HG02610 (cell line): ENCODE results near the gene DLG2.
"Not testable (repeated sequence)": the region's sequence is repeated elsewhere in the genome, so short reads cannot be mapped to it uniquely, and the experiment has no call there.

Source experiments
- ATAC-seq: cut with Tn5 transposase; IDR thresholded peaks from one replicate; pipeline ENCODE4 v1.9.1; 2021; ENCODE audit warnings: mild to moderate bottlenecking, moderate library complexity; ENCODE audit not compliant: unreplicated experiment

Gene DLG2

DNA sequence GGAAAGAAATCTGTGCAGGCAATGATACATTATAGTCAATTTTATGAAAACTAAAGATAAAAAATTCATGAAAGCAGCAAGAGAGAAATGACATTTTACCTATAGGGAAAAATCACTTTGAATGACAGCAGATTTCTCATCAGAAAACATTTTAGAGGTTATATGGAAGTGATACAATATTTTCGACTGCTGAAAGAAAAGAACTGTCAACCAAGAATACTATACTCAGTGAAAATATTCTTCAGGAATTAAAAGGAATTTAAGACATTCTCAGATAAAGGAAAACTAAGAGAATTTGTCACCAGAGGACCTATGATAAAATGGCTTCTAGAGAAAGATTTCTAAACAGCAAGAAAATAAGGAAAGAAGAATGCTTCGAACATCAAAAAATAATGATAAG, 820.8 kb downstream of the DLG2 start:
- no peak for ATAC-seq

DNA sequence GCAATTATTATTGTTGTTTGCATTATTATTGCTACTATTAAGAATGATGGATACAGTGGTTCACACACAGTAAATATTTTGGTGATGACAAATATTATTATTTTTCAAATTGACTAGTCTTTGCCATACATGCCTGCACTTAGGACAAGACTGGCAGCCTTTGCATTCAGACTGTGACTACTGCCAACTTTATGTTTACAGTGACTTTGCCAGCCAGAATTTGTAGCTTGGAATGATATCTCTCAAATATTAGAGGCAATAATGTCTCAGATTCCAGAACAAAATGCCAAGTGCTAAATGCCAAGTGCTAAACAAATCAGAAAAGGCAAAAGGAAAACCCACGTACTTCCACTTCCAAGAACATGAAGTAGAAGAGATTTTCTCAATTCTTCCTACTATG, 823.1 kb downstream of the DLG2 start:
- no peak for ATAC-seq

DNA sequence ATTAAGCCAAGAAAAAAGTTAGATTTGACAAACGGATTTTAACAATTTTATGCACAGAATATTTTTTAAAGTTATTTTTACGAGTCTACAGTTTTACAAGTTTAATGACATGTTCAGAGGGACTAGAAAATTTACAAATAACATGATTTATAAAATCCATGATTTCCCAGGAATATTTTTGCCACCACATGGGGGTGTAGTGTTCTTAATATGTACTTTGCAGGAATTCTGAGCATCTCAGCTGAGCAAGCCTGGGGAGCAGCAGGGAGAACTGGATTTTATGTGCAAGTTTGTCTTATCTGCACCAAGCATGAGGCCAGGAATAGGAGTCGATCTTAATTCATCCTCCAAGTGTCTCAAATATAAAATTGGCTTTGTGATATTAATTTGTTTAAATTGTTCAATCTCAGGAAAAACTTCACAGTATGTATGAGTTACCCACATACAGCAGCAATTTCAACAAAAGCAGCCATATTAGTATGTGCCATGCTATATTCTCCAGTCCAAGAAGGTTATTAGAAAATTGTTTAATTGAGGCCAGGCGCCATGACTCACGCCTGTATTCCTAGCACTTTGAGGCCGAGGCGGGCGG, 826.3 kb downstream of the DLG2 start:
- ATAC-seq, result no peak

DNA sequence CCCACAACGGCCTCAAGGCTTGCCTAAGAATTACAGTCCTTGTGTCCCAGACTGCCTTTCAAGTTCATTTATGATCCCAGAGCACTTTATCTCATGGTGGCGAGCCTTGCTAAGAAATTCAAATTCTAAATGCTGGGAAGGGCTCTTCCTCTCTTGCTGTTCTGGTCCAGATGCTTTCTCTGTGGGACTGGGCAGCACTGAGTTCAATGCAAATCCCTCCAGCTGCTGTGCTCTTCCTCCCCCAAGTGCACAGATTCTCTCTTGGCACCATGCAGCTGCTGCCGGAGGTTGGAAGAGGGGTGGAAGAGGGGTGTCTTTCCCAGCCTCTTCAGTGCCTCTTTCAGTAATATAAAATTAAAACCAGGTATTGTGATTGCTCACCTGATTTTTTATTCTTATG, 828.0 kb downstream of the DLG2 start:
- no peak for ATAC-seq

DNA sequence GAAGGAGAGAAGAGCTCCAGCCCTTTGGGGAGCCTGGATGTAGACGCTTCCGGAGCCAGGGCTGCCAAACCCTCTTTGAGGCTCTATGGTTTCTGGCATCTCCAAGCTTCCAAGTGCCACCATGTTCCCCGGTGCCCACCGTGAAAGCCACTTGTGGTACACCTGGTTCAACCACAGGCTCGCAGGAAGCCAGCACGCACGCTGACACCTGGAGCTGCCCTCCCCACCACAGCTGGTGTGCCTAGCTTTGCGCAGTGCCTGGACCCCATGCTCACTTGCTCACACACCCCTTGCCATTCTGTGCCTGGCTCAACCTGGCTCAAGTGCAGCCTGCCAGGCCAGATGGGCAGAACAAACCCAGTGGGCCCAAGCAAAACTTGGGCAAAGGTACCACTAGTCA, 831.4 kb downstream of the DLG2 start:
- ATAC-seq, result no peak

DNA sequence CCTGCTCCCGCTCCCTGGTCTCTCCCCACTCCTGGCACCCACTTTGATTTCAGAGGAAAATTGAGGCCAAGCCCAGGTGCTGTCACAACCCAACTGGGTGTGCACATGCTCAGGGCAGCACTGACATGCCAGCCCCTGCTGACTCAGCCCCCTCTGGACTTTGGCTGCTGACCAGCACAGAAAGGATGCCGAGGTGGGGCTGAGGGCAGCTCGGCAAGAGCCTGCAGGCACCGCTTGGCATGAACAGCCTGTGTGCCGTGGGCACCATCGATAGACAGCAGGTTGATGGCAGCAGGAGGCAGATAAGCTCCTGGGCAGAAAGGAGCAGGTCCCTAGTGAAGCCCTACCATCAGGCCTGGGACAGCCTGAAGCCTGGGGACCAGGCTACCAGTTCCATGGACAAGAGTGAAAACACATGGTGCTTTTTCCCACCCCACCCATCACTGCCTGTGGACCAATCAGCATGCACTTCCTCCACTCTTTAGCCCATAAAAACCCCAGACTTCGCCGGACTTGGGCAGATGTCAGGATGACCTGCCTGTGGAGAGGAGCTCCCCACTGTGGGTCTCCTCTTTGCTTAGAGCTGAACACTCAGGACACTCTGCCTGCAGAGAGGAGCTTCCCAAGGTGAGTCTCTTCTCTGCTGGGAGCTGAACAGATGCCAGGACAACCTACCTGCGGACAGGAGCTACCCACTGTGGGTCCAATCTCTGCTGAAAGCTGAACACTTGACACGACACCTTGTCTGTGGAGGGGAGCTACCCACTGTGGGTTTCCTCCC, 832.3 kb downstream of the DLG2 start:
- no peak for ATAC-seq

DNA sequence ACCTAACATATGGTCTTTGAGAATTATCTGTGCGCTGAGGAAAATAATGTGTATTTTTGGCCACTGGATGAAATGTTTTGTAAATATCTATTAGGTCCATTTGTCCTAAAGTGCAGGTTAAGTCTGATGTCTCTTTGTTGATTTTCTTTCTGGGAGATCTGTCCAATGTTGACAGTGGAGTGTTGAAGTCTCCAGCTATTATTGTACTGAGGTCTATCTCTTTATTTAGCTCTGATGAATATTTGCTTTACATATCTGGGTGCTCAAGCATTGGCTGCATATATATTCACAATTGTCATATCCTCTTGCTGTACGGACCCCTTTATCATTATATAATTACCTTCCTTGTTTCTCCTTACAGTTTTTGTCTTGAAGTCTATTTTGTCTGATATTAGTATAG, 833.8 kb downstream of the DLG2 start:
- ATAC-seq, result no peak

DNA sequence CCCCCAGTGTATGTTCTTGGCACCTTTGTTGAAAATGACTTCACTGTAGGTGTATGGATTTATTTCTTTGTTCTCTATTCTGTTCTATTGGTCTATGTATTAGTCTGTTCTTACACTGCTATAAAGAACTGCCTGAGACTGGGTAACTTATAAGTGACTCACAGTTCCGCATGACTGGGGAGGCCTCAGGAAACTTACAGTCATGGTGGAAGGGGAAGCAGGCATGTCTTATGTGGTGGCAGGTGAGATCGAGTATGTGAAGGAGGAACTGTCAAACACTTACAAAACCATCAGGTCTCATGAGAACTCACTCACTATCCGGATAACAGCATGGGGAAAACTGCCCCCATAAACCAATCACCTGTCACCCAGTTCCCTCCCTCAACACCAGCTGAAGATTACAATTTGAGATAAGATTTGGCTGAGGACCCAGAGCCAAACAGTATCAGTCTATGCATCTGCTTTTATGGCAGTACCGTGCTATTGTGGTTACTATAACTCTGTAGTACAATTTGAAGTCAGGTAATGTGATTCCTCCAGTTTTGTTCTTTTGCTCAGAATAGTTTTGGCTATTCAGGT, 836.2 kb downstream of the DLG2 start:
- ATAC-seq, result no peak

DNA sequence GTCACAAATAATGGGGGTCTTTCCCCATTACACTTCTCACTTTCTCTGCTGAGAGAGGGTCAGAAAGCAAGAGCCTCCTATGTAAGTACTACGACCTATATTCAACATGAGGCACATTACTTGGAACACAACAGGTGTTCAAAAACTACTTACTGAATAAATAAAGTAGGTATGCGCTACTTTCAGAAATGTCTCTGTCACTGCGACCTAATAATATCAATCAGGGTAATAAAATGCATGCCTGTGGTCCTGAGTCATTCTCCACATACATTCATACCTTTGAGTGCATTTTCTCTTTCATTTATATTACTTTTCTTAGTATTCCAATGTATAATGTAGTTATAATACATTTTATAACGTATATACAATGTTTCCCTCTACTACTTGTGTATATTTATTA, 838.9 kb downstream of the DLG2 start:
- ATAC-seq, result no peak

DNA sequence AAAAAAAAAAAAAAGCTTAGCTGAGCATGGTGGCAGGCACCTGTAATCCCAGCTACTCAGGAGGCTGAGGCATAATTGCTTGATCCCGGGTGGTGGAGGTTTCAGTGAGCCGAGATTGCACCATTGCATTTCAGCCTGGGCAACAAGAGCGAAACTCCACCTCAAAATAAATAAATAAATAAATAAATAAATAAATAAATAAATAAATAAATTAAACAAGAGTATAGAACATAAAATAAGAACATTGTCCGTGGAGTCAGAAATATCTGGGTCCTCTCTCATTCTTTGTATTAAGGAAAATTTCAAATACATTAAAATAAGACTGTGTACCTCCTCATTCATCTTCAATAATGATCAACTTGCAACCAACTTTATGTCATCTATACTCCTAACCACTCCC, 843.0 kb downstream of the DLG2 start:
- ATAC-seq, result not testable (repeated sequence)

DNA sequence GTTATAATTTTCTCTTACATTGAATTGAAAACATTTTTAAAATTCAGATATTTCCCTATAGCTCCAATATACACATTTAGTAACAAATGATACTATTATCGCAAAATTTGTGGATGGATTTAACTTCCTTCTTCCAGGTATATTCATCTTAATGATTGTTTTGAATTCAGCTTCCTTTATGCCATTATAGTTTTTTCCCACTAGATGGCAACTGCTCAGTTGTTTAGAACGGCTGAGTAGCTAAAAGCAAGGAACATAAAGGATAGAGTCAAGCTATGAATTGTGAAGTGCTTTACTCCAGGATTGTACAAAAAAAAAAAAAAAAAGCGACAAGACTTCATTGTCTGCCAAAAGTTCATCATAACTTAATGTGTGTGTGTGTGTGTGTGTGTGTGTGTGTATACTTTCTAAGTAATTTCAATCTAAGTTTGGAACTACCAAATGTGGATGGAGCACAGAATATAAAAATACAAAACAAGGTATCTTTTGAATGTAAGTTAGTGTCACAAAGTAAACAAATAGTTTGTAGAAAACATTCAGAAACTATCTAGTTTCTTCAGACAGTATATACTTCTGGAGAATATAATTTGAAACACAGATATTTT, 846.4 kb downstream of the DLG2 start:
- ATAC-seq, result no peak

DNA sequence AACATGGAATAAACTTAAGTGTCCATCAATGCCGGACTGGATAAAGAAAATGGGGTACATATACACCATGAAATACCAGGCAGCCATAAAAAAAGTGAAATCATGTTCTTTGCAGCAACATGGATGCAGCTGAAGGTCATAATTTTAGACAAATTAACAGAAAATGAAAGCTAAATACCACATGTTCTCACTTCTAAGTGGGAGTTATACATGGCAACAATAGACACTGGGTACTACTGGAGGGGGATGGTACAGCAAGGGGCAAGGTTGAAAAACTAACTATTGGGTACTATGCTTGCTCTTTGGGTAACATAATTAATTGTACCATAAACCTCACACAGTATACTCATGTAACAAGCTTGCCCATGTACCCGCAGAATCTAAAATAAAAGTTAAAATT, 851.6 kb downstream of the DLG2 start:
- no peak for ATAC-seq

DNA sequence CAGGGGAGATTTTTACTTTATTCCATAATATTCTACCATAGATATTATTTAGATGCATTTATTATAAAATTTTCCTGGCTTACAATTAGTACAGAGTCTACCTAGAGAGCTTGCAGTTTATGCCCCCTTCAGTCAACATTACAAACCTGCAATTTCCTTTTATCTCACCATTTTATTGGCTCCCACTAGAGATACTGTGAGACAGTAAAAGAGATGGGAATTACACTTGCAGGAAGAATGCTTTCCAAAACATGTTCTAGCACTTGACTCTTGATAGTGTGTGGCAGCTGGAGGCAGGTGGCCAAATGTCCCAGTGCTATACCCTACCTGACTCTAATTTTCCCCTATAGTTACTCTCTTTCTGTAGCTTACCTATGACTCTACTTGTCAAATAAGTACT, 863.2 kb downstream of the DLG2 start:
- ATAC-seq, result no peak

DNA sequence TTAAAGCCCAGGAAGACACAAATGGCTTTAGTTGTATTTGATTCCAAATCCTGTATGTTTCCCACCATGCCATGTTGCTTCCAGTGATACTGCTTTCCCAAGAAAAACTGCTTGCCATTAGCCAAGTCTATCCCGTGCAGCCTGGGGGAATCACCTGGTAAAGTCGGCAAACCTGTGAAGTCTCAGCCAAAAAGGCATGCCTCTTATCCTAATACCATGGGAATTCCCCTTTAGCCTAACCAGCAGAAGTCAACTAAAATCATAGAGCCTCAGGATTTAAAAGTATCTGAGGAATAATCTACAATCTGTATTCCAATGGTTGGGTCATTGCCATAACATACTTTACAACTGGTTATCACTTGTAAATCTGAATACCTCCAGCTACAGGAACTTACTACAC, 869.4 kb downstream of the DLG2 start:
- ATAC-seq, result no peak

DNA sequence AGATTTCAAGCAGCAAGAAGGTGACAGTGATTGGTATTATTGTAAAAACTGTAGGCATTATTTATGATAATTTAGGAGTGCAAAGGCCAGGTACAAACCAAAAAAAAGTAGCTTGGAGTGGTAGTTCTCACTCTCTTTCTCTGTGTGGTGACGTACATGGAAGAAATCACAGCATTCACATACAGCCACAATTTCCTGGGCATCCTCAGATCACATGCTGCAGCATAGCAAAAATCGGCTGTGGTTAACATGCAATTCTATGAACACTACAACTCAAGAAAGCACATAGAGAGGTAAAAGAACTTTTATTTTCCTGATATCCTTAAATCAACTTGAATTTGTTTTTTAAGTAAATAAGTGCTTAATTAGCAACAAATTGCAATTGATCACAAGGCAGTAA, 875.8 kb downstream of the DLG2 start:
- ATAC-seq, result no peak

DNA sequence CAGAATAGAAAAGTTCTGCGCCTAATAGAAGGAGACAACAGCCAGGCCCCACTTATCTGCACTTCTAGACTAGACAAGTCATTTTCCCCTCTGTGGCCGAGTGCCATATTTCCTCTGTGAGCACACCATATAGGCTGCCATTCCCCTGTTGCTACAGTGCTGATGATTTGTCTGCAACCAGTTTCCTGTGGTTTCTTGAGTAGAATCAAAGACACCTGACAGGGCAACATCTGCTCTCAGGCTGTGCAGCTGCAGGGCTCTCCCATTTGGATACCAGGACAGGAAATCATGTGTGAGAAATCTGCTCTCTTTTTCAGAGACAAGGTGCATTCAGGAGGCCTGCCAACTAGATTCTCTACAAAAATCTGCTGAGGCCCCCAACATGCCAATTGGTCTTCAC, 879.3 kb downstream of the DLG2 start:
- no peak for ATAC-seq

DNA sequence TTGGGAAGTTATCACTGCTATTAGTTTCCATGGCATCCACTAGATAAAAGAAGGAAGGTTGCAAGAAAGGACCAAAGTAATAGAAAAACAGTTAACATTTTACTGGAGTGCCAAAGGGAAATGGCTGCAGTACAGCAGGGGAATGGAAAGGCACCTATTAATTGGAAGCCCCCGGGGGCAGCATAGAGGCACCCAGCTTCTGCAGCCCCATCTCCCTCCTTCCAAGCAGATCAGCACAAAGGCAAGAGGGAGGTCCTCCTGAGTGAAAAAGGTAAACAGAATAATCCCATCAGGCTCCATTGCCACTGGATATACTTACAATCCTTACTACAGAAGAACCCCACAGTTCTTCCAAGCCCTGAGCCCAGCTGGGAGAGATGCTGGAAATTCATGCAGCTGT, 887.1 kb downstream of the DLG2 start:
- no peak for ATAC-seq

DNA sequence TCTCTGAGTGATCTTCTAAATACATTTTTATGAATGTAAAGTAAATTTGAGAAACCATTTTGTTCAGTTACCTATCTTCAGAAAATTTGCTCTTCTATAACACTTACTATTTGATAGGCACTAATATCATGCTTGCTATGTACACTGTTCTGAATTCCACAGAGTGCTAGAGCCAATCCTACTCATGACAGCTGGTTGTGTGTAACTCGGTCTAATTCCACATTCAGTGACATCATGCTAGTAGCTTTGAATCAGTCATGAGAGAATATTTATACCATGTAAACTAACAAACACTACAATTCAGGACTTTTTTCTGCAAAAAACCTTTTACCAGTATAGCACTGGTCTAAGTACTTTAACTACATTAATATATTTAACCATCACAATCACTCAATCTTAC, 902.9 kb downstream of the DLG2 start:
- ATAC-seq, result no peak

DNA sequence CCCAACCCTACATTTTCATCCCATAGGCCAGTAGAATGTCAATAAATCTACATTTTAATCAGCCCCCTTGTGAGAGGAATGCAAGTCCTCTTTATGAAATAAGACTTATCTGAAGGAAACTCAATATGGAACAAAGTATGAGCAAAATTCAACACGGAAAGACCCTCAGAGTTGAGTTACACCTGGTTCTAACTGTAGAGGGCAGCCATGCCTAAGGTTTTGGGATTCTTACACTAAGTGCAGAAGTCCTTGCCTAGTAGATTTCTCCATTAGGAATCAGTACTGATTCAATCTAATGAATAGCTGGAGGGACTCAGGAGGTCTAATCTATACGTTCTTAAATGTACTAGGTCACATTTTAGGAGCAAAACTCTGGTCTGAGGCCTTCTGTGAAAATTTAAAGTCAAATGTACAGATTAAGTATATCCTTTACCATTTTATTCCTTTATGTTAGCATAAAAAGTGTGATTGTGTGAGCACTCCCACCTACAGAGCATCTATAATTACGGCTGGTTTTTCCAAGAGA, 904.5 kb downstream of the DLG2 start:
- ATAC-seq, result no peak

DNA sequence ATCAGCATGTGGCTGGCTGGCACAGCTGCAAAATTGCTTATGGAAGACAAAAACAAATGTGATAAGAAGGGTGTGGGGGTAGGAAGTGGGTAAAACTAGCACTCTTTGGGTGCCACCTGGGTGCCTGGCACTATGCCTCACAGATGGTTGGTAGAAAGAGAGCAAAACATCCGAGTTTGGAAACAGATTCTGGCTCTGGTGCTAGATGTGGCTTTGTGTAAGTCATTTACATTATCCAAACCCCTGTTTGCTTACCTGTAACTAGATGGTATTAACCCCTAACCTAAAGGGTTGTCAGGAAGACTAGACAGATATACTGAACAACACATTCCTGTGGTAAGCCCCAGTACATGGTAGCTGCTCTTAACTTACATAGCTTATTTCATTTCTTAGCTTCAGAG, 905.6 kb downstream of the DLG2 start:
- no peak for ATAC-seq

DNA sequence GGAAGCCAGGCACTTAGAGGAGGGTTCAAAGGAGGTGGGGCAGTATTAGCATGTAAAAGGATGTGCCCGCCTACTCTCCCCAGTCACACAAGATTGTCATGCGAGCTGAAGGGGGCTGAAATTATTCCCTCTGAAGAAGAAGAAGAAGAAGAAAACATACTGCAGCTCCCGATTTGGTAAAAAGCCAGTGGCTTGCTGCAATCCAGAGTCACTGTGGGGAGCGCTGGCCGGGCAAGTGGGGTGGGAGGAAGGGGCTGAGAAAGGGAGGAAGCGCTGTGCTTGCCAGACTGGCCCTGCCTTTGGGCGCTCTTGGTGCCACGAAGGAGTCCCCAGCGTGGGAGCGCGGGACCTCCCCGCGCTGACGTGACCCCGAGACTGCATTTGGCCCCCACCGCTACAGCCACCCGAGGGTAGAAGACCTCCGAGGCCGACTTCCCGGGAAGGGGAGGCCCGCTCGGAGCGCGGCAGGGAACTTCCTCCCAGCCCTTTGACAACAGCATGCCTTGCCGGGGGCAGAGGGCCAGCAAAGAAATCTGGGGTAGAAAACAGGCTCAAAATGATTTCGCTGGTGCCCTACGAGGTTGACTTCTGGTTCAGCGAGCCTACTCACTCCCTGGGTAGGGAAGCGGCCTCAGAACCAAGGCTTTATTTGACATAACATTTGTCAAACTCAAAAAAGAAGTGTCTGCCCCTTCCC, 906.3 kb downstream of the DLG2 start:
- no peak for ATAC-seq
